Measurements from ENCODE around the gene PDCD10.

Gene PDCD10

GRCh38 chr3:167735233-167736138, 794 bp upstream of the PDCD10 start, which contains the start of gene SERPINI1:
Gene SERPINI1, plus strand, starts transcription at chr3:167735721. Its CDS starts 53,408 bp downstream, at chr3:167789129.
- DNase-seq (ENCODE audit: low read depth), result peak; percentile 64

- DNase-seq (ENCODE audit: low read depth), result no peak
Measured at GRCh38 chr3:167733961-167734497, 663 bp downstream of the PDCD10 start.

- DNase-seq (ENCODE audit: low read depth), result no peak
Measured at GRCh38 chr3:167732313-167733065, 2.2 kb downstream of the PDCD10 start.

GRCh38 chr3:167731393-167731792, 3.3 kb downstream of the PDCD10 start:
- DNase-seq (ENCODE audit: low read depth), result no peak

GRCh38 chr3:167729591-167729990, 5.1 kb downstream of the PDCD10 start:
- DNase-seq (ENCODE audit: low read depth), result no peak

GRCh38 chr3:167728632-167729323, 5.9 kb downstream of the PDCD10 start:
- no peak for DNase-seq (ENCODE audit: low read depth)

- no peak for DNase-seq (ENCODE audit: low read depth)
Measured at GRCh38 chr3:167728176-167728575, 6.5 kb downstream of the PDCD10 start.

- no peak for DNase-seq (ENCODE audit: low read depth)
Measured at GRCh38 chr3:167723872-167724271, 10.8 kb downstream of the PDCD10 start.

GRCh38 chr3:167723025-167723512, 11.6 kb downstream of the PDCD10 start:
- no peak for DNase-seq (ENCODE audit: low read depth)

GRCh38 chr3:167718582-167718981, 16.1 kb downstream of the PDCD10 start:
- DNase-seq (ENCODE audit: low read depth), result no peak

GRCh38 chr3:167716920-167717319, 17.8 kb downstream of the PDCD10 start:
- DNase-seq (ENCODE audit: low read depth), result no peak

- DNase-seq (ENCODE audit: low read depth), result no peak
Measured at GRCh38 chr3:167714871-167715270, 19.8 kb downstream of the PDCD10 start.

GRCh38 chr3:167712445-167712844, 22.2 kb downstream of the PDCD10 start:
- no peak for DNase-seq (ENCODE audit: low read depth)

- DNase-seq (ENCODE audit: low read depth), result no peak
Measured at GRCh38 chr3:167711439-167711838, 23.3 kb downstream of the PDCD10 start.

- DNase-seq (ENCODE audit: low read depth), result no peak
Measured at GRCh38 chr3:167710552-167710951, 24.1 kb downstream of the PDCD10 start.

- no peak for DNase-seq (ENCODE audit: low read depth)
Measured at GRCh38 chr3:167709690-167710089, 25.0 kb downstream of the PDCD10 start.

- DNase-seq (ENCODE audit: low read depth), result no peak
Measured at GRCh38 chr3:167705840-167706239, 28.9 kb downstream of the PDCD10 start.

GRCh38 chr3:167700926-167701325, 33.8 kb downstream of the PDCD10 start:
- no peak for DNase-seq (ENCODE audit: low read depth)

- no peak for DNase-seq (ENCODE audit: low read depth)
Measured at GRCh38 chr3:167700046-167700445, 34.6 kb downstream of the PDCD10 start.

- no peak for DNase-seq (ENCODE audit: low read depth)
Measured at GRCh38 chr3:167694121-167694520, 40.6 kb downstream of the PDCD10 start.

GRCh38 chr3:167691366-167691765, 43.3 kb downstream of the PDCD10 start:
- DNase-seq (ENCODE audit: low read depth), result no peak

All from activated gamma-delta T cell treated with anti-CD3 and anti-CD28 coated beads, Interleukin-2, amount 50 U/mL, for 16 hours (primary cell).